NCI-H82 treated with DMSO at 0.1 percent for 48 hours (cell line): ENCODE measurements around the gene BMP8B.
"Not testable (repeated sequence)": the region's sequence is repeated elsewhere in the genome, so short reads cannot be mapped to it uniquely, and the experiment has no call there.

Experiments used
- DNase-seq: peaks from one replicate; lab custom pipeline; 2025; ENCODE audit not compliant: unreplicated experiment; lab: John Stamatoyannopoulos, UW

BMP8B gene, protein sequence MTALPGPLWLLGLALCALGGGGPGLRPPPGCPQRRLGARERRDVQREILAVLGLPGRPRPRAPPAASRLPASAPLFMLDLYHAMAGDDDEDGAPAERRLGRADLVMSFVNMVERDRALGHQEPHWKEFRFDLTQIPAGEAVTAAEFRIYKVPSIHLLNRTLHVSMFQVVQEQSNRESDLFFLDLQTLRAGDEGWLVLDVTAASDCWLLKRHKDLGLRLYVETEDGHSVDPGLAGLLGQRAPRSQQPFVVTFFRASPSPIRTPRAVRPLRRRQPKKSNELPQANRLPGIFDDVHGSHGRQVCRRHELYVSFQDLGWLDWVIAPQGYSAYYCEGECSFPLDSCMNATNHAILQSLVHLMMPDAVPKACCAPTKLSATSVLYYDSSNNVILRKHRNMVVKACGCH

DNA sequence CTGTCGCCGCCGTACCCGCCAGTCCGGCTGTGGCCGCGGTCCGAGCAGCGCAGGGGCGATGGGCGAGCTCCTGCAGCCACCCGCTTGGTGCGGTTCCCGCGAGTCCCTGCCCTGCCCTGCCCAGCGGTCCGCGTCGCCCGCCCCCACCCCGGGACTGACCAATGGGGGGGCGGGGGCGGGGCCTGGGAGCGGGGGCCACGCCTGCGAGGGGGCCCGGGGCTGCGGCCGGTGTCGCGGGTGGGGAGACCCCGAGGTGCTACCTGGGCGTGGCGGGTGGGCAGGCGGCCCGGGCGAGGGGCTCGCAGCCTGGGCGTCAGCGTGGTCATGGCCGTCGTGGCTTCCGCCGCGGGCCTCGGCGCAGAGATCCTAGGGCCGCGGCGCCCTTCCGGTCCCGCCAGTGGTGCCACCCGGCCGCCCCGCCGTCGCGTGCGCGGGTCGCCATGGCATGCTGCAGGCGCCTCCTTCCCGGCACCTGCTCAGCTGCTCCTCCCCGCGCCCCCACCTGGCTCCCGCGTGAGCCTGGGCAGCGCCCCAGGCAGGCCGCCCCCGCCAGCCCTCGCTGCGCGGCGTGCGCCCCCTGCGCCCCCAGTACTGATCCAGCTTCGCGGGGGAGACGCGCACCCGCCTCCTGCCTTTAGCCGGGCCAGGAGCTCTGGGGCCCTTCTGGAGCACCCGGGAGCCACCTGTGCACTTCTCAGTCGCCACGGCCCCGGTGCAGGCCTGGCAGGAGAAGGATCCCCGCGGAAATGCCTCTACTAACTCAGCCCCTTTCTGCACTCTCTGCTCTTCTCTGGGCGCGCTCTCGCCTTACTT, at the start of gene BMP8B:
Gene BMP8B (minus strand): TSS at position 108 of the 813 bp plus-strand sequence. CDS start 380 bp downstream, outside the sequence.
- DNase-seq = no peak

DNA sequence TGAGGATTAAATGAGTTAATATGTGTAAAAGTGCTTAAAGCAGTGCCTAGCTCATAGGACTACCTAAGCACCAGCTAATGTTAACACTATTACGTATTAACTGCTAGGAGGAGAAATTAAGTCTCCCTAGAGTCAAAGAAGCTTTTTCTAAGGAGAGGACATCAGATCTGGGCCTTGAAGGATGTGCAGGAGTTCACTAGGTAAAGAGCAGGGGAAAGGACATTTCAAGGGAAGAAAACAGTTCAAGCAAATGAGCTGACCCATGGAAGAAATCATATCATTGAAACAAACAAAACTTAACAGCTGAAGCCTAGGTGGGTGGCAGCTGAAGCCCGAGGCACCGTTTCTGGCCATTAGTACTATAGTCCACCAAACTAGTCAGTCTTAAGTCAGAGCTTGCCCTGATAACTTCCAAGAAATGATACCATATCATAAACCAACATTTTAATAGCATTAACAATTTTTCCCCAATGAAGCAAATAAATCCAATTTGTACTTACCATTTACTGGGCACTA, 48.0 kb upstream of the BMP8B start:
- DNase-seq = peak; percentile 48

DNA sequence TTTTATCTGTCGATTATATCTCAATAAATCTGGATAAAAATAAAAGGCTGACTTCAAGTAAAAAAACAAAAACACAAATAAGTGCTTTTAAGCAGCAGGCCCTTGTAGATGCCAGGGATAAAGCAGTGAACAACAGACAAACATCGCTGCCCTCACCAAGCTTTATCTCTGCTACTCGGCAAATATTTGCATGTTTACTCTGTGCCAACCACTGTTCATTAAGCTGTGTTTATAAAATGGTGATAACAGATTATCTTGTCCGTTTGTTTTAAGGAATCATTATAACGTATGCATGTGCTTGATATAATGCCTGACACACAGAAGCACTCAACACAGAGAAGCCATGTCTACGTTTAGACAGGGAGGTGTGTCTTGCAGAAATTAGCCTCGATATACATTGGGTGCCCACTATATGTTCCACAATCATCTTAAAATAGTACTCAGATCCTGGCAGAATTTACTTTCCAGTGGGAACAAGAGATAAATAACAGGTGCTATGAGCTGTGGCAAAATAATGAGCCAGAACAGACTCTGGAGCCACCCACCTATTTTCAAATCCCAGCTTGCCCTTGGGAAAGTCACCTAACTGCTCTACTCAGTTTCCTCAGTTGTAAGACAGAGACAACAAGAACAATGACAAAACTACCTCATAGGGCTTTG, 47.4 kb upstream of the BMP8B start:
- no peak for DNase-seq

DNA sequence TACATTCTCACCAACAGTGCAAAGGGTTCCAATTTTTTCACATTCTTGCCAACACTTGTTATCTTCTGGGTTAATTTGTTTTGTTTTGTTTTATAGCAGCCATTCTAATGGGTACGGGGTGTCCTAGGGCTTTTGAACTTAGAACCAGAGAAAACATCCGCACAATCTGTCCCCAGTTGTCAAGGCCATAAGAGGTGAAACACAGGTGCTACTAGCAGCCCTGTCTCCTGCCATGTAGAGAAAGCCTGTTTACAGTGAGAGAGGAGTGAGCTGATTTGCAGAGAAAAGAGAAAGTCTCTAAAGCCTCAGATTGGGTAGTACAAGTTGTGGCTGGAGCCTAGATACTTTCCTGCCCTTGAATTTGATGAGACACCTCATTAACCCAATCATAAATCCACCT, 46.4 kb upstream of the BMP8B start:
- DNase-seq = no peak

DNA sequence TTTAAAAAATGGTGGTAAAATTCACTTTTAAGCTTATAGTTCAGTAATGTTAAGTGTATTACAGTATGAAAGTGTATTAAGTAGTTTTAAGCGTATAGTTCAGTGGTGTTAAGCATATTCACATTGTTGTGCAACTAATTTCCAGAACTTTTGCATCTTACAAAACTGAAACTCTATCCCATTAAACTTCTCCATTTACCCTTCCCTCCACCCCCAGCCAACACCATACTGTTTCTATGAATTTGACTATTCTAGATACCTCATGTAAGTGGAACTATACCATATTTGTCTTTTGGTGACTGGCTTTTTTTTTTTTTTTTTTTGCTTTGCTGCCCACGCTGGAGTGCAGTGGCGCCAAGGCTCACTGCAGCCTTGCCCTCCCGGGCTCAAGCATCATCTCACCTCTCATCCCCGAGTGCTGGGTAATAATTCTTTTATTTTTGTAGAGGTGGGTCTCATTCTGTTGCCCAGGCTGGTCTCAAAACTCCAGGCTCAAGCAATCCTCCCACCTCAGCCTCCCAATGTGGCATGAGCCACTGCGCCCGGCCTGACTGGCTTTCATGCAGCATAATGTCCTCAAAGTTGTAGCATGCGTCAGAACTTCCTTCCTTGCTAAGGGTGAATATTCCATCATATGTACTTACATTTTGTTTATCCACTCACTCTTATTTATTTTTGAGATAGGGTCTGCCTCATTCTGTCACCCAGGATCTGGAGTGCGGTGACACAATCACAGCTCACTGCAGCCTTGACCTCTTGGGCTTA, 45.1 kb upstream of the BMP8B start:
- DNase-seq = no peak

DNA sequence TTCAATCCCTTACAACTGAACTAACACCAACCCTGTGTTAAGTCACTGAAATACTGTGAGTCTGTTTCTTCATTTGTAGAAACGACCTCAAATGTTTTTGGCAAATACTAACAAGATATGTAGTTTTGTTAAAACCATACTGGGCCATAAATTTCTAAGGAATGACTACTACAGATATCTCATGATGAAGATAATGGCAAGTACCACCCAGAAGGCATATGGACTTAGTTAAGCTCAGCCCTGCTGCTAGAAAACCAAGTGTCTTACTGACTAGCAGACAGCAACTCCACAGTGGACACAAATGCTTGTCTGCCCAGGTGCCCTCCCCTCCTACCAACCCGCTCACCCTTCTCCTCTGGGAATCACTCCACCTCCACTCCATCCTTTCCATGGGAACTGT, 44.5 kb upstream of the BMP8B start:
- no peak for DNase-seq

DNA sequence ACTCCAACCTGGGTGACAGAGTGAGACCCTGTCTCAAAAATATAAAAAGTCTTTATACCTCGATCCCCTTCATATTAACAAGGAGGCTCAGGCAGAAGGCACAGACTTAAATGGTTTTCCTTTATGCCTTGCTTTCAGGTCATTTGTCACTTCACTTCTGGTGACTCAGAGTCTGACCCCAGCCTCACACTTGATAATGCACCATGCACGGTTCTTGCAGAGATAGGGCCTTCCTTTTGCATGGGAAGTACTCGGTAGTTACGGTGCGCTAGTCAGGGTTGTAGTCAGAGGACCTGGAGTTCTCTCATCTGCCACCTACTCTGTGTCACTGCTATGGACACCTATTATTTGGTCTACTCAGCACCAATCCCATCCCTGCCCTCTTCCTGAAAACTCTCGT, 43.6 kb upstream of the BMP8B start:
- no peak for DNase-seq

DNA sequence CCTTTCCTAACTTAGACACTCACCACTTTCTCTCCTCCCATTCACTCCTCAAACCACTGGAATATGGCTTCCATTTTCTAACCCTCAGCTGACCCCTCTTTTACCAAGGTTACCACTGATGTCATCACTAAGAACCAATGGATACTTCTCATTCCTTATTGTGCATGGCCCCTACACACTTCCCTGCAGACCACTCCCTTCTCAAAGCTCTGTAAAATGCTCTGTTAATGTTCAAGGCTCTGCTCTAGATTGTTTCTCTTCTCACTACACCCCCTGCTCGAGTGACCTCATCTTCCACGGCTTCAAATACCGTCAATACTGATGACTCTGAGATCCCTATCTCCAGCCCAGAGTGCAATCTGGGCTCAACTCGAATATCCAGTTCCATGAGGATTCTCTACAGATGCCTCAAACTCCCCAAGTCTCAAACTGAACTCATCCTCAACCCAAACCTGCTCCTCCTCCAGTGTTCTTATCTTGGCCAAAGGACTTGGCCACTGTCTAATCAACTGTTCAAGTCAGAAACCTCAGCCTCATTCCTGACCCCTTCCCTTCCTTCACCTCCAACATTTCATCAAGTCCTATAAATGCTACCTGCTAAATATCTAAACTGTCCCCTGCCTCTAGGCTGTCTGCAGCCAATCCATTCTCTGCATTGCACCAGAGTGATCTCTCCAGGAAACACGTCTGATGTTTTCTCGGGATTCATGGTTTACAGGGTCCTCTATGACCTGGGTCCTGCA, 41.3 kb upstream of the BMP8B start:
- DNase-seq = no peak

DNA sequence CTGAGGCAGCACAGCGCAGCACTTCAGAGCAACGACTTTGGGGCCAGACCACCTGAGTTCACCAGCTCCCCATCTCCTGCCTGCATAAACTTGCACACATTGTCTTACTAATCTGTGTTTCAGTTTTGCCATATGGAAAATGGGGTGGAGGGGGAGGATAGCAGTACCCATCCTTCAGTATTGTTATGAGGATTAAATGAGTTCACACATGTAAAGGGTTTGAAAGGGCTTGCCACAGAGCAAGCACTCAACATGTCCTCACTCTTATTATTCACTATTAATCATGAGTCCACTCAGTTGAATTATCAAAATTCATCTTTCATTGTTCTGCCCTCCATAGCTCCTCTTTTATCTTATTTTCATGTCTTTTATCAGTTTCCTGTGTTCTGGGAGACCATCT, 40.1 kb upstream of the BMP8B start:
- DNase-seq = no peak

DNA sequence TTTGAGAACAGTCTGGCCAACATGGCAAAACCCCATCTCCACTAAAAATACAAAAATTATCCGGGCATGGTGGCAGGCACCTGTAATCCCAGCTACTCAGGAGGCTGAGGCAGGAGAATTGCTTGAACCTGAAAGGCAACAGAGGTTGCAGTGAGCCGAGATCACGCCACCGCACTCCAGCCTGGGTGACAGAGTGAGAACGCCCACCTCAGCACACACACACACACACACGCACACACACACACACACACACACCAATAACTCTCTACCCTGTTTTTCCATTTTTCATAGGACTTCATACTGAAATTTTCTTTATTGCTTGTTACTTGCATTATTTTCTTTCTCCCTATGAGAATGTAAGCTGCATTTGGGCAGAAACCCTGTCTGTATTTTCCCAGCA, 39.6 kb upstream of the BMP8B start:
- DNase-seq = not testable (repeated sequence)

DNA sequence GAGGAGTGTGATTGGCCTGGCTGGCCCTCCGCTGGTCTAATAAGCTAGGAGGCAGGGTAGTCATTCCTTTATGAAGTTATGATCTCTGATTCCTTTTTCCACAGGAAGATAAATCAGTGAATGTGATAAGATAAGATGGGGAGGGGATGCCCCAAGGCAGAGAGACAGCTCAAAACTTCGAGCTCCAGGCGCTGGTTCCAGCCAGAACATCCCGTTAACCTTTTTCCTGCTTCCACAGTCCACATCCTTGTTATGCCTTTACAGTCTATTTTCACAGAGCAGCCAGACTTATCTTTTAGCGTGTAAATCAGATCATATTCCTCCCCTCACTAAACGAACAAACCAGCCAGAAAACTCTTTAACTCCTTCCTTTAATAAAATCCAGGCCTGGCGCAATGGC, 38.5 kb upstream of the BMP8B start:
- no peak for DNase-seq

DNA sequence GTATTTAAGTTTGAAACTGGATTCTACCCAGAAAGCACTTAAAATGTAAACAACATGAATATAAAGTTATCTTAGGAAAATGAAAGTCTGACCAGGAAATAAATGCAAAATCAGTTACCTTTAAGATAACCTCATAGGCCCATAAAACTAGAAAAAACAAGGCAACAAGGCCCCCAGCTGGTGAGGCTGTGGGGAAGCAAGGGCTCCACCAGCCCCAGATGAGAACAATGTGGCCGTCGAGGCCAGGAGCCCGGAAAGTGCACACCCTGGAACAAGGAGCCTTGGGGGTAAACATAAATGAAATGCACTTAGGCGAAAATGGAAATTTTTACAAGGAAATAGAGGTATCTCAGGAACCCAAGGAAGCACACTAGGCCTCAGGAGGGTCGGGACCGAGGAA, 37.9 kb upstream of the BMP8B start:
- DNase-seq = no peak

DNA sequence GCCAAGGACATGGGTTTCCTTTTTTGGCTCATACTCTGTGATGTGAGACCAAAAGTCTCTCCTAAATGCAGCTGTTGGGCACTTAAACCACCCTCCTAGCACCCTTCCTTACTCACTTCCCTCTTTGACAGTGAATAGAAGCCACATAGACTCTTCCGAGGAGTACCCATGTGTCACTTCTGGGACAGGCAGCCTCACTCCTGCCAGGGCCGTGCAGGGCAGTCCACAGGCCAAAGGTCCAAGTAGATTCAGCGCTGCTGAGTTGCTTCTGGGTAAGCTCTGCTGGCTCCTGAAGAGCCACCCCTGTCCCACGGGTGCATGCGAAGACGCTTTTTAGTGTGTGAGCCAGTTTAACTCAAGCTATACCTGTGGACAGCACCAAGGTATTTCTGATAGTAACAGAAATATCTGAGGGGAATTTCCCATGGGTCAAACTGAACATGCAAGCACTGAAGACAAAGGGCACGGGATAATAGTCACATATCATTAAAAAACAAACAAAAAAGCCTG, 36.8 kb upstream of the BMP8B start:
- DNase-seq = no peak

DNA sequence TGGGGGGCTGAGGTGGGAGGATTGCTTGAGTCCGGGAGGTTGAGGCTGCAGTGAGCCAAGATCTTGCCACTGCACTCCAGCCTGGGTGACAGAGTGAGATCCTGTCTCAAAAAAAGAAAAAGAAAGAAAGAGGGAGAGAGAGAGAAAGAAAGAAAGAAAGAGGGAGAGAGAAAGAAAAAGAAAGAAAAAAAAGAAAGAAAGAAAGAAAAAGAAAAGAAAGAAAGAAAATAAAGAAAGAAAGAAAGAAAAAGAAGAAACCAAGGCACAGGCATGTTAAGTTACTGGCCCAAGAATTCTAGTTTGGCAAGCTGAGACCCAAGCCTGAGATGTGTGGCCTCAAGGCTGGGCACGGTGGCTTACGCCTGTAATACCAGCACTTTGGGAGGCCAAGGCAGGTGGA, 34.8 kb upstream of the BMP8B start:
- not testable (repeated sequence) for DNase-seq

DNA sequence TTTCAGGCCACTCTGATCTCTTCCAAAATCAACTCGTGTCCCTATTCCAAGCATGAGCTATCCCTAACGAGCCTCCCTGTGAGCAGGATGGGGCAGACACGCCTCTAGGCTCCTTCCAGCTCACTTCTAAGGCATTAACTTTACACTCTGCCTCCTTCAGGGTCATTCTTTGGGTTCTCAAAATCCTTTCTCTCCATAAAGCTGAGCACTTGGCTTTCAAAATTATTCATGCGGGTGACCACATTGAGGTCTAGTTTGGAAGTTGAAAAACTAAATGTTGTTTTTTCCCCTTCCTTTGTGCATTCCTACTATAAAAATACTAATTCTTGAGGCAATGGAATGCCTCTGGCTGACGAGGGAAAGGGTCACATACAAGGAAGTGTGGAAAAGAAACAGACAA, 33.5 kb upstream of the BMP8B start:
- no peak for DNase-seq

DNA sequence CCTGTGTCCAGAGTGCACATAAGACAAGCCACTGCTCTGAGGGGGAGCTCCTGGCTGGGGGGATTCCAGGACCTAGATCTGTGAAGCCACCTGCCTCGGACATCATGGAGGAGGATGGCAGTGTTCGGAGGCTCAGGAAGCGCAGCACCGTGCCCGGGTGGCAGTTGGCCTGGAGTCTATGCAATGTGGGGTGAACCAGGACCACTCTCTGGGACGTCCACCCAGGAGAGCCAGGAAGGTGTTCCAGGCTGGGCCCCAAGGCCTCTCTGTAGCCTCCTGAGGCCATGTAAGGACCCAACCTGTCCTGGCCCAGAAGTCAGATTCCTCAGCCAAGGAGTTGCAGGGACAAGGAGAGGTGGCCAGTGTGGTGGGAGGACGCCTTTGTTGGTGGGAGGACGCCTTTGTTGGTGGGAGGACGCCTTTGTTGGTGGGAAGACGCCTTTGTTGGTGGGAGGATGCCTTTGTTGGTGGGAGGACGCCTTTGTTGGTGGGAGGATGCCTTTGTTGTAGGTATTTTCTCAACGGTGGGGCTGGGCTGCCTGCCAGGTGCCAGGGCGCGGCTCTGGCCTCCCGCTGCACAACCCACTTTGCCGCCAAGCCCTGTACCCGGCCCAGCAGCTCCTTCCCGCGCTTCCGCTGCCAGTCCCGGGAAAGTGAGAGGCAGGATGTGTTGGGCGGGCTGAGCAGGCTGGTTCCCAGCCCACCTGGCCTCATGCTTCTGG, 30.6 kb upstream of the BMP8B start:
- DNase-seq = no peak

DNA sequence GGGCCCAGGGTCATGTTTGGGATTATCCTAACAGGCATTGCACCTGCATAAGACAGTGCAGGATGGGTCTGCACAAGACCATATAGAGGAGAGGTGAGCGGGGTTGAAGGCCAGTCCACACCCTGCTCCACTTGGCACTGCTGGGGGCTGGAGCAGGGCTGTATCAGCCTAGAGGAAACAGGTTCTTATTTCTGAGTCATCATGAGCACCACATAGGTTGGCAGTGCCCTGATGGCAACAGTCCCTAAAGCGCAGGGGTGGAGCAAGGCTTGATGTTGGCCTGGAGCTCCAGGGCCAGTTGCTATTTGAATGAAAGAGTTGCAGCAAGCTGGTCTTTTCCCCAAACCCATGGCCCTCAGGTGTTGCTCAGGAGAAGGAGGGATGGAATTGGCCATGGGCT, 29.8 kb upstream of the BMP8B start:
- DNase-seq = no peak

DNA sequence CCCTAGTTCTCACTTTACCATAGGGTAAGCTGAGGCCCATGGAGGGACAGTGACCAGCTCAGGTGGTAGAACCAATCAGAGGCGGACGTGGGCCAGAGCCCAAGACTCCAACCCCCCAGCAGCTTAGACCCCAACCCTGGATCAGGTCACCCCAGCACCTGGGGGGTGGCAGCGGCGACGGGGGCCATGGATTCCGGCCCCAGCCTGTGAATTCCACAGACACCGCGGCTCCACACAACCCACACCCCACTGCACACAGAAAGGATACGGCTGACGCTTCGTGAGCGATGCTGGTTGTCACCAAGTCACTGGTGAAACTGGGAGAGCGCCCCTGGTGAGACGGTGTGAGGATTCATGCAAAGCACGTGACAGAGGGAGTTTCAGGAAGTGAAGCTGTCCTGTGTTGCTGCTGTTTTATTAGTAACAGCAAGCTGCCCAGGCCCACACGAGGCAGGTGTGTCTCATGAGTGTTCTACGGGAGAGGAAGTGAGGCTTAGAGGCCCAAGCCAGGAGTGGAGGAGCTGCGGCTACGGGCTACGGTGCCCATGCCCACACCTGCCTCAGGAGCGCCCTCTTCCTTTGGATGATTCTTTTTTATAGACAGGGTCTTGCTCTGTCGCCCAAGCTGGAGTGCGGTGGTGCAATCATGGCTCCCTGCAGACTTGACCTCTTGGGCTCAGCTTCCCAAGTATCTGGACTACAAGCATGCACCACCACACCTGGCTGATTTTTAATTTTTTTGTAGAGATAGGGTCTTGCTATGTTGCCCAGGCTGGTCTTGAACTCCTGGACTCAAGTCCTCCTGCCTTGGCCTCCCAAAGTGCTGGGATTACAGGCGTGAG, 28.6 kb upstream of the BMP8B start:
- DNase-seq = not testable (repeated sequence)
